Measurements from ENCODE around the gene TRMT112. TPM values are rescaled to one million over a fixed set of nuclear protein-coding genes. Genes with fewer than 3 reads are reported as not detected.

TRMT112 gene
- 150 TPM for total RNA-seq

DNA sequence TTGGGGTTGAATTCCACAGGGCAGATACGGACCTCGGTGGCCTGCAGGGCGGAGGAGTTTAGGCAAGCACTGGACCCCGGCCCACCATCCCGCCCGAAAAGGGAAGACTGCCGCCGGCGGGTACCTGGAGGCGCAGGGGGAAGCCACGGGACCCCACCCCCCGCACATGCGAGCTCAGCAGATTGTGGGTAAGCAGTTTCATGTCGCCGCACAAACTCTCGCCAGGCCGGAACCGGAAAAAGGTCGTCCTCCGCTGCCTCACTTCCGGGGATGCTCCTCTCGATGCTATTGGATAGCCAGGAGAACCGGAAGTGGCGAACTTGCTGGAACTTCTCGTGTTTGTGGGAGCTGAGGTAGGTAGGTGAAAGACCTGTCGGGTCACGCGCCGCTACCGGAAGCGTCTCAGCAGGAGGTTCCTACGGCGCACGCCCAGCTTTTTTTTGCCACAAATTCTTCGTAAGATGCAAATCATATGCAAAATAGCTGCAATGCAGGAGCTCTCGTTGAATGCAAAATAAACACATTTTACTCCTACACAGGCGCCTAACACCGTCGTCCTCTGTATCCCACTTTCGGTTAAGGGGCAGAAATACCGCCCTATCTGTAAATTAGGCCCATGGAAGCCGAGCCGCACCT lies at the start of gene TRMT112:
TRMT112 (minus strand) TSS at position 235 of the 636 bp plus-strand sequence; CDS start at position 202, 33 bp downstream.
- peak; percentile 99 for DNase-seq

DNA sequence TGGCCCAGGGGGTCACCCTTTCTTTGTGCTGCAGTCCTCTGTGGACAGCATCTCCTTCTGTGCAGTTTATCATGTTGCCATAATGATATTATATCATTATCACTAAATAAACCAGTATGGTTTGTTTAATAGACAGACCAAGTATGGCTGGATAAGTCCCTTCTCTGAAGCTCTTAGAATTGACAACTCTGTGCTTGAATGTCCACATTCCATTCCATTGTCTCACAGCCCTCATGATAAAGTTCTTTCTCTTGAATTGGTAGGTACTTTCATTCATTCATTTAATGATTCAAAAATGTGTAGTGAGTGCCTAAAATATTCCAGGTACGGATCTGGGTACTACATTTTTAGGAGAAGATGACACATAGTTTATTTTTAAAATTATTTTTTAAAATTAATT lies 49.4 kb upstream of the TRMT112 start:
- DNase-seq: no peak

DNA sequence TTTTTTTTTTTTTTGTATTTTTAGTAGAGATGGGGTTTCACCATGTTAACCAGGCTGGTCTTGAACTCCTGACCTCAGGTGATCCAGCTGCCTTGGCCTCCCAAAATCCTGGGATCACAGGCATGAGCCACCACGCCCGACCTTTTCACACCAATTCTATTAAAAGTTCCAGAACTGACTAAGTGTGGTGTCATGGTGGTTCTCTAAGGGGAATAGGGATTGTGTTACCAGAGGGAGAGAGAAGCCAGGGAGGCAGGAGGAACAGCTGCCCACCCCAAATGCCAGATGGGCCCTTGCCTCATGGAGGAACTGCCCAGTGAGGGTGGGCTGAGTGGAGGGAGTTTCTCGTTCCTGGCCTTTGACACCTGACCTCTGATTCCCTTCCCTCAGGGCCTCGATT lies 47.6 kb upstream of the TRMT112 start:
- no peak for DNase-seq

DNA sequence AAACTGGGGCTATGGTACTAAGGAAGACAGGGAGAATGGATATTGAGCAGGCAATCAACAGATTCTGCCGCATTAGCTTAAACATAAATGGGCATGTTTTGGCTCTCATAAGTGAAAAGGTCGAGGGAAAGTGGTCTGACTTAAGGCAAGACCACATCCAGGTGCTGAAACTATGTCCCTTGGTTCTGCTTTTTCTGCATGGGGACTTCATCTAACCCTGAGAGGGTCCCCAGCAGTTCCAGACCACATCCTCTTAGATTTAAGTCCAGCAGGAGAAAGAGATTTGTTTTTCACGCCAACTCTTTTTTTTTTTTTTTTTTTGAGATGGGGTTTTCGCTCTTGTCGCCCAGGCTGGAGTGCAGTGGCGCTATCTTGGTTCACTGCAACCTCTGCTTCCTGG lies 47.1 kb upstream of the TRMT112 start:
- DNase-seq: no peak

DNA sequence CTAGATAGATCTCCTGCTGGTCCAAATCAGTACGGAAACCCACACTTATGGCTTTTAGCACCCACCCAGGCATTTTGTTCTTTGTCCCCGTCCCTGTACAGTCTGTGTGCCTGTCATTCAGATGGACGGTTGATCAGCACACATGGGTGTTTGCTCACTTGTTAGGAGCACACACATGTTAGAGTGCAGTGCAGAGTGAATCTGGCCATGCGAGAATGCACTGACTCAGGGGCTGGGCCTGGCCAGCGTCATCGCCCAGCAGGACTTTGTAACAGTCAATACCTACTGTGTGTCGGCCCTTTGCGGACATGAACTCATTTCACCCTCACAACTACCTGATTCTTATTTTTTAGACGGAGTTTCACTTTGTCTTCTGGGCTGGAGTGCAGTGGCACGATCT lies 45.0 kb upstream of the TRMT112 start:
- no peak for DNase-seq

DNA sequence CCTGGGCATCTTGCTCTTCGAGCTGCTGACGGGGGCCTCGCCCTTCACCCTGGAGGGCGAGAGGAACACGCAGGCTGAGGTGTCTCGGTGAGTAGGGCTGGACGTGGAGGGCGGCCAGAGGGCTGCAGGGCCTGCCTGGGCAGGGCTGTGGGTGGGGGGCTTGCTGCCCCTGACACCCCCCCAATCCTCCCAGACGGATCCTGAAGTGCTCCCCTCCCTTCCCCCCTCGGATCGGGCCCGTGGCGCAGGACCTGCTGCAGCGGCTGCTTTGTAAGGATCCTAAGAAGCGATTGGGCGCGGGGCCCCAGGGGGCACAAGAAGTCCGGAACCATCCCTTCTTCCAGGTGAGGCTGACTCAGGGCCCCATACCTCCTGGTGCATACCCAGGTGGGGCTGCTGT lies 44.3 kb upstream of the TRMT112 start:
- DNase-seq: no peak

DNA sequence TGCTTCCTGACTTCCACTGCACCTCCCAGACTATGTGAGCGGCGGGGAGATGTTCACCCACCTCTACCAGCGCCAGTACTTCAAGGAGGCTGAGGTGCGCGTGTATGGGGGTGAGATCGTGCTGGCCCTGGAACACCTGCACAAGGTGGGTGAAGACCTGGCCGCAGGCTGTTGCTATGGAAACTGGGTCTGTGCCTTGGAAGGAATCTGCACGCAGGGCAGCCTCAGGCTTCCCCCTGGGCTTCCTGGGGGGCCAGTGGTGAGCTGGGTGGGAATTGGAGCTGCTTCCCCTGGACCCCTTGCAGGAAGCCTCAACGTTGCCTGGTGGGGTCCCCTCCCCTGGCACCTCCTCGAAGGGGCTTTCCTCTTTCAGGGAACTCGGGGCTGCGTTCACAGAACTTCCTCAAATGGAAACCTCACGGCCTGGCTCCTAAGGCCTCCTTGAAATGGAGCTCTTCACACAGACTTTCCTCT lies 43.1 kb upstream of the TRMT112 start:
- DNase-seq: no peak

DNA sequence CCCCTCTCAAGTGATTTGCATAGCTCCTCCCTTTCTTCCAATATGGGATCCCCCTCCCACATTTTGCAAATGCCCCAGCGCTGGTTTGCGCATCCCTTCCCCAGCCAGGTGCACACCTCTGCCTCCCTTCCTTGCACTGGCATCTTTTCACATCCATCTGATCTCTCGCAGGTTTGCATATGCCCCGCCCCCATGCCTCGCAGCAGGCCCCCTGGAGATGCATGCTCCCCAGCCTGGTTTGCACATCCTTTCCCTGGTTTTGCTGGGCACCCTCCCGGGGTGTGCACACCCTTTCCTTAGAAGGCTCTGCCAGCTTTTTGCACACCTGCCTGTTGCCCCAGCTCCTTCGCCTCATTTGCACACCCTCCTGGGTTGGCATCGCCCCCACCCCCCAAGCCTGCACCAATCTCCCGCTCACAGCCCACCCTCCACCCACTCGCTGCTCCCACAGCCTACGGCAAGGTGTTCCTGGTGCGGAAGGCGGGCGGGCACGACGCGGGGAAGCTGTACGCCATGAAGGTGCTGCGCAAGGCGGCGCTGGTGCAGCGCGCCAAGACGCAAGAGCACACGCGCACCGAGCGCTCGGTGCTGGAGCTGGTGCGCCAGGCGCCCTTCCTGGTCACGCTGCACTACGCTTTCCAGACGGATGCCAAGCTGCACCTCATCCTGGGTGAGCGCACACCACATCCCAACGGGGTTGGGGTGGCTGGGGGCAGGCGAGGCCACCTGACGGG lies 42.5 kb upstream of the TRMT112 start:
- no peak for DNase-seq

DNA sequence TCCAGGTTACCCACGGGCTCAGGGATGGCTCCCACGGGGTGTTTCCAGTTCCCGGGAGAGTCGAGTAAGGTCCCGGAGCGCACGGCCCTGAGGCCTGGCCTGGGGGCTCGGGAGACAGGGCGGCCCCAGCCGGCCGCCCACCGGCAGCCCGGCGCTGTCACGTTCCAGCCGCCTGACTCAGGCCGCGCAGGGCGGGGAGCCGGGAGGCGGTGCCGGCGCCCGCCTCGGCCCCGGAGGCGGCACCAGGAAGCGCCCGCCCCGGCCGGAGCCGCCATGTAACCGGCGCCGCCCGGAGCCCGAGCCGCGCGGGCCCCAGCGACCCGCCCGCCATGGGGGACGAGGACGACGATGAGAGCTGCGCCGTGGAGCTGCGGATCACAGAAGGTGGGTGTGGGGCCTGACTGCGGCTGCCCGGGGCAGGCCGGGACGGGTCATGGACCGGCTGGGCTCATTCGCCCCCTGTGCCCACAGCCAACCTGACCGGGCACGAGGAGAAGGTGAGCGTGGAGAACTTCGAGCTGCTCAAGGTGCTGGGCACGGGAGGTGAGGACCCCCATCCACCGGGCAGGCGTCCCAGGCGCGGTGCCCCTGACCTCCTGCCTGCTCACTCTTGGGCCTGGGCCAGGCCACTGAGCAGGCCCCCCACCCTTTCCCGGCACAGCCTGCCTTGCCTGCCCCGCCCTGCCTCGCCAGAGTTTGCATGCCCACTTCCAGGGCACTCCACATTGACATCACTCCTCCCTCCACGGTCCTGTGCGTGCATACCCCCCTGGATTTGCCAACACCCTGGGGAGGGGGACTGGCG lies 41.8 kb upstream of the TRMT112 start, which contains the start of gene RPS6KA4:
RPS6KA4 (plus strand) TSS at position 256 of the 805 bp plus-strand sequence; CDS start at position 330, 74 bp downstream.
- peak; percentile 81 for DNase-seq

DNA sequence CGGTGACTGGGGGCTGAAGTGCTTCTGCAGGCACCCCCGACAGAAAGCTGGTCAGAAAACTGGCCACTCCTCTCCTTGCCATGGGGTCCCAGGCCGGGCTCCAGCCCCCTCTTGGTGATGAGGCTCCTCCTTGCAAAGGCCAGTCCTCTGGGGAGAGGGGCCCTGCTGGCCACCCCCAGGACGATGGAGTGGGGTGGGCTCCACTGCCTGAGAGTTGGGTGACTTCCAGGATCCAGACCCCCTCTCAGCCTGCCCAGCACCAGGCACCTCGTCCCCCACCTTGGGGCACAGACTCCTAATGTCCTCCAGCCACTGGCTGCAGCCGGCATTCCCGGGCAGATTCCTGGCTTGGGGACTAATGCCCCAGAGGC lies 41.2 kb upstream of the TRMT112 start:
- DNase-seq: no peak

DNA sequence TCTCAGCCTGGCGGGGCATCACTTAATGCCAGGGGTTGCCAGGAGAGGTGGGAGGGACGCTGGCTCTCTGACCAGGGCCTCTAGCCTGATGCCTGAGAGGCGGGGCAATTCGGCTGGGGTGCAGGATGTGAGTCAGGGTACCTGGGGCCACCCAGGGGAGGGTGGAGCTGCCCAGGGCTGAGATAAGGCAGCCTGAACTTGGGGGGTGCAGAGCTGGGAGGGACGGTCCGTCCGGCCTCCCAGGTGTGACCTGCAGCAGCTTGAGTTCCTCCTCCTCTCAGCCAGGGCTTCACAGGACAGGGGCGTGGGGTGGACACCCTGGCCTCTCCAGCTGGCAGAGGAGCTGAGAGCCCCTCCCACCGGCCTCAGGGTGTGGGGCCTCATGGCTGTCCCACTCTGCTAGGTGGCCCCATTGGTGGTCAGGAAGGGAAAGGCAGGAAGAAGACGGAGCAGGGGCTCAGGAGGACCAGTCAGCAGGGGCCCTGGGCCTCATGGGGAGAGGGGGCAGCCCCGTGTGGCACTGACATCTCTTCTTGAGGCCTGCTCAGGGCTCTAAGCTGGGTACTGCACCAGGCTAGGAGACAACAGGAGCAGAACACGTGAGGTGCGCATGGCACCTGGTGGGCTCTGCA lies 40.7 kb upstream of the TRMT112 start:
- DNase-seq: no peak

DNA sequence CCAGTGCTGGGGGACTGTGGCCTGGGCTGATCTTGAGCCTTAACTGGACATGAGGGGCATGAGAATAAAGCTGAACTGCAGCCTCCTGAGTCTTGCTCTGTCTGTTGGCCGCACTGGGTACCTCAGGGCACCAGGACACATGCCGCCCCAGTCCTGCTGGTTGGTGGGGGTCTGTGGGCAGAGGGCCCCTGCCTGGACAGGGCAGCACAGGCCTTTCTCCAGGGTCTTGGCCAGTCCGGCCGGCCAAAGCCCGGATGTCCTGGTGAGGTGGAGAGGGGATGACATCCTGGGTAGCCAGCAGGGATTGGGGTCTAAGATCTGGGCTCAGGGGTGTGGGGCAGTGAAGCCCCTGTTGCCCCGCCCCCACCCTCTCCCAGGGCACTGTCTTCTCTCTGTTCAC lies 40.1 kb upstream of the TRMT112 start:
- no peak for DNase-seq

DNA sequence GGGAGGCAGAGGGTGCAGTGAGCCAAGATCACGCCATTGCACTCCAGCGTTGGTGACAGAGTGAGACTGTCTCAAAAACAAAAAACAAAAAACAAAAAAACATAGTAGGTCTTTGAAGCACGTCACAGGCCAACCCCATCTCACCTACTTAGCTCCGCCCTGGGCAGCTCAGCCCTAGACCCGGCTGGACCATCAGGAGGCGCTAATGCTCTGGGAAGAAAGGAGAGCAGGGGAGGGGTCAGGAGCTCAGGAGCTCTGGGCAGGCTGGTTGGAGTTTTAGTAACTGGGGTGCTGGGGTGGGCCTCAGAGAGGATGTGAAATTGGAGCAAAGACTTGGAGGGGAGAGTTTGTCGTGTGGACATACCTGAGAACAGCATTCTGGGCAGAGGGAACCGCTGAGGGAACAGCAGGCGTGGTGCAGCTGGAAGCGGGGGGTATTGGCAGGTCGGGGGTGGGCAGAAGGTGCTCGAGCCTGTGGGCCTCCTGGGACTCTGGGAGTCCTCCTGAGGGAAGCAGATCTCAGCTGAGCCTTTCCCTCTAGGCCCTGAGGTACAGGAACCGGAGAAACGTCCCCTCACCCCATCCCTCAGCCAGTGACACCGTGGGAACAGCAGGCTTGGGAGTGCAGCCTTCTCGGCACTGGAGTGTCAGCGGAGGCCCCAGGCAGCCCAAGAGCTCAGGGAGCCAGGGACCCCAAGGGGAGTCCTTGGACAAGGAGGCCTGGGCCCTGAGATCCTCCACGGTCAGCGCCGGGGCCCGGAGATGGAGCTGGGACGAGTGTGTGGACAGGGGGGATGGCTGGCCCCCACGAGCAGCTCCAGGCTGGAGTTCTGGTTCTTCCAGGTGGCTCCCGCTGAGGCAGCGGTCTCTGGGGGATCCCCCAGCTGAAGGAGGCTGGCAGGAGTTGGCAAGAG lies 39.4 kb upstream of the TRMT112 start:
- peak; percentile 57 for DNase-seq

DNA sequence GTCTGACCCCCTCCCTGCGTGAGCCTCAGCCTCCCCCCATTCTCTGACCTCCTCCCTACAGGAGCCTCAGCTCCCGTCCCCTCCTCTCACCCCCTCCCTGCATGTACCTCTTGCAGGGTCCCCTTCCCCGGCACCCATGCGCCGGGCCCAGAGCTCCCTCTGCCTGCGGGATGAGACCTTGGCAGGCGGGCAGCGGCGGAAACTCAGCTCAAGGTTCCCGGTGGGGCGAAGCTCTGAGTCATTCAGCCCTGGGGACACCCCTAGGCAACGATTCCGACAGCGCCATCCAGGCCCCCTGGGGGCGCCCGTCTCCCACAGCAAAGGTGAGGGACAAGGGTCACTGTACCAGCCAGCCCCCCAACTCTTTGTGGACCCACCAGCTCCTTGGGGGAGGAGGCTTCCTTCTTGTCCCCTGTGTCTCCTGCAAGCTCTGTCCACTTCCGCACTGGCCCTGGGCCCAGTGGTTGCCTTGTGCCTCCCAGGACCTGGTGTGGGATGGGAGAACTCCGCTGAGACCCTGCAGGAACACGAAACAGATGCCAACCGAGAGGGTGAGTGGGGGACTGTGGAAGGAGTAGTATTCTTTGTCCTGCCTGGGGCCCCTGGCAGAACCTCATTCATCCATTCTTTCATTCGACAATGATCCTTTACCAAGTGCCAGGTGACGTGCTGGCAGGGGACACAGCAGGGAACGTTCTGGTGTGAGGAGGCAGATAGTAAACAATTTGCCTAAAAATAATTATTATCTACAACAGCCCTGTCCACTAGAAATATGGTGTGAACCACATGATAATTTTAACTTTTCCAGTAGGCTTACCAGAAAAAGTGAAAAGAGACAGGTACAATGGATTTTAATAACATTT lies 38.0 kb upstream of the TRMT112 start:
- DNase-seq: peak; percentile 67

DNA sequence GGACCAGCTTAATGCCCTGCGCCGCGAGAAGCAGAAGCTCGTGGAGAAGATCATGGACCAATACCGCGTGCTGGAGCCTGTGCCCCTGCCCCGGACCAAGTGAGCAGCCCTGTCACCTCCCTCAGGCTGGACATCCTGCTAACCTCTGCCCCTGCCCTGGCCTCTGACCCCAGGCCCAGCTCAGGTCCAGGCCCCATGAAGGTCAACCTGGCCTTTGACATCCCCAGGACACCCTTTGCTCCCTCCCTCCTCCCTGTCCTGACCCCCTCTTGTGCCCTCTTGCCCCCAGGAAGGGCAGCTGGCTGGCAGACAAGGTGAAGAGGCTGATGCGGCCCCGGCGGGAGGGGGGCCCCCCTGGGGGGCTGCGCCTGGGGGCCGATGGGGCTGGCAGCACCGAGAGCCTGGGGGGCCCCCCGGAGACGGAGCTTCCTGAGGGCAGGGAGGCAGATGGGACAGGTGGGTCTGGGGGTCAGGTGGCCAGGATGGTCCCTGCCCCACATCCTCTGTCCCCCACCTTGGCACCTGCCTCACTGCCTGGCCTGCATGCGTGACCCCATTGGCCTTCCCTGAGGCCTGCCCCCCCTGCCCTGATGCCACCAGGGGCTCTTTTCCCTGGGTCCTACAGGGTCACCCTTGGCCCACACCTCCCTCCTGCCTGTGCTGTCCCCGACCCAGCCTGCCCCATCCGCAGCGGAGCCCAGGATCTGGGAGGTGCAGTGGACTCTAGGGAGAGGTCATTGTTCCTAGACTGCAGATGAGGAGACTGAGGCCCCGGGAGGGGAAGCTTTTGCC lies 36.6 kb upstream of the TRMT112 start:
- DNase-seq: no peak

DNA sequence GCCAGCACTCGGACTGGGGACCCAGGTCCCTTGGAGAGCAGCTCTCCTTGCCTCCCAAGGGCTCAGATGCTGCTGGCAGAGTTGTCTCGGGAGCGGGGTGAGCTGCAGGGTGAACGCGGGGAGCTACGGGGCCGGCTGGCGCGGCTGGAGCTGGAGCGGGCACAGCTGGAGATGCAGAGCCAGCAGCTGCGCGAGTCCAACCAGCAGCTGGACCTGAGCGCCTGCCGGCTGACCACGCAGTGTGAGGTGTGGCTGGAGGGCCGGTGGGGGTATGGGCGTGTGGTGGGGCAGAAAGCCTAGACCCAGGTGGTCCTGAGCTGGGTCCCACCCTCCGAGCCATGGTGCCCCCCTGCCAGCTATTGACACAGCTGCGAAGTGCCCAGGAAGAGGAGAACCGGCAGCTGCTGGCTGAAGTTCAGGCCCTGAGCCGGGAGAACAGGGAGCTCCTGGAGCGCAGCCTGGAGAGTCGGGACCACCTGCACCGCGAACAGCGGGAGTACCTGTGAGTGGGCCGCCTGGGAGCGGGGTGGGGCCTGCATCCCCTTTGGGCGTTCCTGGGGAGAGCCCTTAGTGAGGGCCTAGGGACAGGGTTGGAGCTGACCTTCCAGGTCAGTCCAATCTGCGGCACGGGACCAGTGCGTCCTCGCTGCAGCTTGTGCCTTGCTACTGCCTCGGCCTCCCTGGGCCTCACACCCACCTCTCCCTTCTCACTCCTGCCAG lies 35.8 kb upstream of the TRMT112 start:
- DNase-seq: peak; percentile 75

DNA sequence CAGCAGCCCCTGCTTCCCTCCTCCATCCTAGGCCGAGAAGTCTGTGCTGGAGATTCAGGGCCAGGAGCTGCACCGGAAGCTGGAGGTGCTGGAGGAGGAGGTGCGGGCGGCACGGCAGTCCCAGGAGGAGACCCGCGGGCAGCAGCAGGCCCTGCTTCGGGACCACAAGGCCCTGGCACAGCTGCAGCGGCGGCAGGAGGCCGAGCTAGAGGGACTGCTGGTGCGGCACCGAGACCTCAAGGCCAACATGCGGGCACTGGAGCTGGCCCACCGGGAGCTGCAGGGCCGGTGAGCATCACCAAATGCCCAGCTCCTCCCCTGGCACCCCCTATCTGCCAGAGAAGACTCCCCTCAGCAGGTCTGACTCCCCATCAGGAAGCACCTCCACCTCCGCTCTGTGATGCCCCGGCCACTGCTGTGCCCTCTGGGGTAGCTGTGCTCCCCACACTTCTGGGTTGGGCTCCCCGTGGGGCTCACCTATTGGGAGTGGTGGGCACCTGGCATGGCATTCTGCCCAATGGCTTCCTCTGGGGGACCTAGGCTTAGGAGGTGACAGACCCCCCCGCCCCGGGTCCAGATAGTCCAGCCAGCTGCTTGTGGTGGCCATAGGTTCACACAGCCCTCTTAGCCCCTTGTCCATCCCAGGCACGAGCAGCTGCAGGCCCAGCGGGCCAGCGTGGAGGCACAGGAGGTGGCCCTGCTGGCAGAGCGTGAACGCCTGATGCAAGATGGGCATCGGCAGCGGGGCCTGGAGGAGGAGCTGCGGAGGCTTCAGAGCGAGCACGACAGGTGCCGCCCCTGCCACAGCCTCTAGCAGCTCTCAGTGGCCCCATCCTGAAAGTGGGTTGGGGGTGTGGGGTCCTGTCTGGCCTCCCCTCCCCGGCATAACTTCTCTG lies 35.0 kb upstream of the TRMT112 start:
- peak; percentile 68 for DNase-seq

DNA sequence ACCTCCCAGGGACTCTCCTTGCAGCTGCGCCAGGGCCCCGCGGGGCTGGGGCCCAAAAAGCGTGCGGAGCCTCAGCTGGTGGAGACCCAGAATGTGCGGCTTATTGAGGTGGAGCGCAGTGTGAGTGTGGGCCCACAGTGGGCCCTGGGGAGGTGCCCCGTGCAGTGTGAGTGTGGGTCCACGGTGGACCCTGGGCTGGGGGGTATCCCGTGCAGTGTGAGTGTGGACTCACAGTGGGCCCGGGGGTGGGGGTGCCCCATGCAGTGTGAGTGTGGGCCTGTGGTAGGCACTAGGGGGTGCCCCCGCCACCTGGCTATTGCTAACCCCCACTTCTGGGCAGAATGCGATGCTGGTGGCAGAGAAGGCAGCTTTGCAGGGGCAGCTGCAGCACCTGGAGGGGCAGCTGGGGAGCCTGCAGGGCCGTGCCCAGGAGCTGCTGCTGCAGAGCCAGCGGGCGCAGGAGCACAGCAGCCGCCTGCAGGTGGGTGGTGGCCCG lies 33.8 kb upstream of the TRMT112 start:
- no peak for DNase-seq

Measured in tongue (tissue), 2 donors.